Inflammatory macrophage treated with lipopolysaccharide for 4 hours (primary cell): ENCODE measurements around the gene STUM.
A peak's percentile ranks its signal among the peaks of the same experiment; 100 is the strongest.
"Not testable (repeated sequence)": the region's sequence is repeated elsewhere in the genome, so short reads cannot be mapped to it uniquely, and the experiment has no call there.

Source experiments
- DNase-seq: peaks from one replicate; pipeline ENCODE4 v3.0.0-alpha.2; 2020

Gene STUM

DNA sequence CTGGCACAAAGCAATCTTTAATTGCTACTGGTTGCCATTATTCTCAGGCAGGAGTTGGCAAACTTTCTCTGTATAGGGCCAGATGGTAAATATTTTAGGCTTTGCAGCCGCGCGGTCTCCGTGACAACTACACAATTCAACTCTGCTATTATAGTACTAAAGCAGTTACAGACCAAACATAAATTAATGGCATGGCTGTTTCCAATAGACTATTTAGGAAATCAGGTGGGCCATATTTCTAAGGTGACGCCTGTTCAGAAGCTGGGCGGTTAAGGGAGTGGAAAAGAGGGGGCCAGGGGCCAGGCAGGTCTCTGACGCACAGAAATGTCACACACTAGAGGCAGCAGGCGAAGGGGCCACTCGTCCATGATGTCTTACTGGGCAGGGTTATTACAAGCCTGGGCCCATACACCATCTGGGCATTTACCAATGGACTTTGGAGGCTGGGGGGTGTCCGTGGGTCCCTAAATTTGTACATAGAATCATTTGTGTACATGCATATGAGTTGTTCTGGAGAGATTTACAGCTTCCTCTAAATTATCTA is 80.1 kb downstream of the STUM start:
- no peak for DNase-seq

DNA sequence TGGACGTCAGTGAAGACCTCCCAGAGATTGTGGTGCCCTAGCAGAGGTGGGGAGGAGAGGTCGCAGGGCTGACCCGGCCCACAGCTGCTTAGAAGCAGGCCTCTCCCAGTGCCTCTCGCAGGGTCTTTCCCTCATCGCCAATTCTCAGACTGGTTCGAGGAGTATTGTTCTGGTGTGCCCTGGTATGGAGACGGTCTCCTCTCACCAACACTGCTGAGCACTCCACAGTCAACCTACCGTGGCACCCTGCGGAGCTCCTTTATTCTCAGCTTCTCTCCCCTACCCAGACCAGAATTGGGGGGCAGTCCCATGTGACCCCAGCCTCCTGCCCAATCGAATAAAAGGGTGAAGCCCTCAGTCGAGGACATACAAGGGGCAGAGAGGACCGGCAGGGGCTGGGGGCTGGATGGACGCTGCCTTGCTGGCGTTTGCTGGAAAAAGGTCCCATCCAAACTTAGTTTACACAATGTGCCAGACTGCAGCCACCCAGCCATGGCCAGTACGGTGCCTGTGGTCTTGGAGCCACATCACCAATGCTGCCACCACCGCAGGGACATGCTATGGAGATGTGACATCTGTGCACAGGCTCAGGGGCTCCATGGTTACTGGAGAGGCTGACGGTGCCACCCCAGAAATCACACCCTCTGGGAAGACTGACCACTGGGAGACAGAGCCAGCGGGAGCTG is 80.8 kb downstream of the STUM start:
- no peak for DNase-seq

DNA sequence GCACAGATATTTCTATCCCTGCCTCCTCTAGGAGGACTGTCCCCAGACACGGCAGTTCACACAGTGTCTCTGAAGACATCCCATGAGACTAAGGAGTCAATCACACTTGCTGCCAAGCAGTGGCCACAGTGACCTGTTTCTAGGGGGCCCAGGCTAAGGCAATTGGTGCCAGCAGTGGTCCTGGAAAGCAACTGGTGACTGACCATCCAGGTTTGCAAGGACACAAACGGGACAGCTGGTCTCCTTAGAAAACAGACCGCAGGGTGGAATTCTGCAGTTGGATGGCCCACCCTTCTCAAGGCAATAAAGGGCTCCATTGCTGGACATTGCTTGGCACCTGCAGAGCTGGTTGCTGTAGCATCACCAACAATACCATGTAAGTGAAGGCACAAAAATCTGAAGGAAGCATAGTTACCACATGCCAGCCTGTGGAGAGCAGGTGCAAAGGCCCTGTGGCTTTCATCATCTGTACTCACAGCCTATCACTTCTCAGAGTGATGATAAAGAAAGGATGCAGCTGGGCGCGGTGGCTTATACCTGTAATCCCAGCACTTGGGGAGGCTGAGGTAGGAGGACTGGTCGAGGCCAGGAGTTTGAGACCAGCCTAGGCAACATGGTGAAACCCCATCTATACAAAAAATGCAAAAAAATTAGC is 81.5 kb downstream of the STUM start:
- DNase-seq: no peak

DNA sequence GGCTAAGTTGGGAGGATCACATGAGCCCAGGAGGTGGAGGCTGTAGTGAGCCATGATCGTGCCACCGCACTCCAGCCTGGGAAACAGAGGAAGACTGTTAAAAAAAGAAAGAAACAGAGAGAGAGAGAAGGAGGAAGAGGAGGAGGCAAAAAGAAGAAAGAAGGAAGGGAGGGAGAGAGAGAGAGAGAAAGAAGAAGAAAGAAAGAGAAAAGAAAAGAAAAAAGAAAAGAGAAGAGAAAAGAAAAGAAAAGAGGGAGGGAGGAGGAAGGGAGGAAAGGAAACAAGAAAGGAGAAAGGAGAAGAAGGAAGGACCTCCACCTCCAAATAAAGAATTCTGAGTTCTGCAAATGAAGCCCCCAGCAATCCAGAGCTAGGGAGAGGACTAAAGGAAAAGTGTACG is 82.0 kb downstream of the STUM start:
- DNase-seq: no peak

DNA sequence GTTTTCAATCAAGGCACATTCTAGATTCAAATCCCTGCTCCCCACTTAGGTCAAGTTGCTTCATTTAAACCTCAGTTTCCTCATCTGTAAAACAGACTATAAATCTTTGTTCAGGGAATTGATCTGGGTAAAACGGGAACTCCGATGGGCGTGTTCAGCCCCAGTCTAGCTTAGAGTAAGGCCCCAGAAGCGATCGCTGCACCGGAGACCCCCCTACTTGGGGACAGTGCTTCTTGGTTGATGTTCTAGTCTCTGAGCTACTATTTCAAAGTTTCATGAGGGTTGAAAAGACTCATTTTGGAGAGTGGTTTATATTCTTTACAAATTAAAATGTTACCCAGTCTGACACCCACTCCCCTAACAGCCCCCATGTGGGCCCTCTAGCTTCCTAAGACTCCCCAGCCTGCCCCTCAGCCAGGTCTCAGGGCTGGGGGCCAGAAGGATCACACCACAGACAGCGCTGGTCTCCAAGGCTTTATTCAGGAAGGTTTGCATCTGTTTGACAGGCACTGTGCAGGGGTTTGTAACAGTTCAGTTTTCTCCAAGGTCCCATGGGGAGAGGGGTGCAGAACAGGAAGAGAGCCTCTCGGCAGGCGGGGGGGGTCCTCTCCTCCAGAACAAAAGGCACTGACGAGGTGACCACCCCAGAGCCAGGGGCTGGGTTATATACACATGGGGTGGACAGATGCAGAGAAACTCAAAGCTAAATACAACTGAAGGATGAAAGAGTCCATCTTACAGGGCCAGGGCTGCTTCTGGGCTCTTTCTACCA is 82.9 kb downstream of the STUM start:
- no peak for DNase-seq

GRCh38 chr1:226632169-226632879 is 83.8 kb downstream of the STUM start:
- DNase-seq: peak; percentile 39

DNA sequence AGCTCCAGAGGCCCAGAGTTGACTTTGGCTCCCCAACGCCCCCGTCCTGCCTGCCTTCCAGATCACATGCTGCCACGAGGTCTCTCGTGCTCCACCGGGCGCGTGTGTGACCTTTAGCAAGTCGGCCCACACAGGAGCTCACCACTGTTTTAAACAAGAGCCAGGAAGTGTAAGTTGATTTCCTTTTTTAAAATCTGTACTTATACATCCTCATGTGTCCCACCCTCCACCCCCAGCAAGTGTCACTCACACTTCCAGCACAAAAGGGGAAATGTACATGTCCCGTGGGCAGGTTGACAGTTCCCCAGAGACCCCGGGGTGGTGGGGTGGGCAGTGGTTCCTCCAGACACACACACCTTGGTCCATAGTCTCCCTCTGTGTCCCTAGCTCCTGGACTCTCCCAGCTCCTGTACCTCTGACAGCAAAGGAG is 84.4 kb downstream of the STUM start:
- peak; percentile 94 for DNase-seq

DNA sequence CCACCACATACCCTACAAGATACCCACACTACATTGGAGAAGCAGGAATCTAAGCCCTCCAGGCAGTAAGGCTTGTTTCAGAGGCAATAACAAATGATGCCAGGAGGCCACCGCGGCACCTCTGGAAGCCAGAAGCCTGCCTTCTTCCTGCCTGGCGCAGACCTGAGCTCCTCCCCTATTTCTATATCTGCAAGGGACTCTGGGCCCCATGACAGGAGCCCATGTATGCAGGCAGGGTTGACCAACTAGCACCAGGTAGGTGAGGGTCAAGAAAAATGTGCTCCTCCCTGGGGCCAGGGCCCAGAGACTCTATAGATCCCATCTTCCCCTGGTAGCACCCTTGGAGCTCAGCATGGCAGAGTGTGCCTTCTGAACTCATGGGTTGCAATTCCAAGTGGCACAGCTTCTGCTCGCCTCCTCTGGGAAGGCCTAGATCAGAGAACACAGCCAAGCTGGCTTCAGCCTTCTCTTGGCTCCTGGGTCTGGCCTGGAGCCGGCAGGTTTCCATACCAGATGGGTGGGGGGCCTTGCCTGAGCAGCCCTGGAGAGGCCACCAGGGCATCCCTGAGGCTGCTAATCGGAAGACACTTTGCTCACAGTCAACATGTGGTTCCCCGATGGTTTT is 85.1 kb downstream of the STUM start:
- no peak for DNase-seq

- DNase-seq: peak; percentile 67
Observed at GRCh38 chr1:226634166-226634588, 85.6 kb downstream of the STUM start.

DNA sequence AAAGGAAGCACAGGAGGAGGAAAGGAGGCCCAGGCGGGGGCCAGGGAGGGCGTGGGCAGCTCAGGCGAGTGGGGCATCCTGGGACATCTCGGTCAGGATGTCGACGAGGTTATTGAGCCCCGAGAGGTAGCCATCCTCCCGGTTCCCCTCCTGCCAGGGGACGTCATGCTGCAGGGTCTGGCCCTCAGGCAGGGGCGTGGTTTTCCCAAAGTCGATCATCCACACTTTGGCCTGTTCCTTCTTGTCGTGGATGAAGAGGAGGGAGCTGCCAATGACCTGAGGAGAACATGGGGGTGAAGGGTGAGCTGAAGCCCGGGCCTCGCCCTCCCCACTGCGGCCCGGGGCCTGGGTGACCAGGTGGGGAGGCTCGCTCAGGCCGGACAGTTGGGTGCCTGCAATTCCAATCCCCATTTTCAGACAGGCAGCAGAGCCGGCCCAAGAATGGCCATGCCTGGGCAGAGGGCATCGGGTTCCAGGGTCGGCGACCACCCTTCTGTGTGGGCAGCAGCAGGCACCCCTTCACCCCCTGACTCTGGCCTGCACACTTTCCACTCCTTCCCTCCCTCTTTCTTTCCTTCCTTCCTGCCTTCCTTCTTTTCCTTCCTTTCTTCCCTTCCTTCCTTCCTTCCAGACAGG is 86.2 kb downstream of the STUM start:
- DNase-seq: no peak

- DNase-seq: no peak
Observed at GRCh38 chr1:226635456-226635941, 86.9 kb downstream of the STUM start.

GRCh38 chr1:226636847-226637096 is 88.2 kb downstream of the STUM start:
- no peak for DNase-seq

DNA sequence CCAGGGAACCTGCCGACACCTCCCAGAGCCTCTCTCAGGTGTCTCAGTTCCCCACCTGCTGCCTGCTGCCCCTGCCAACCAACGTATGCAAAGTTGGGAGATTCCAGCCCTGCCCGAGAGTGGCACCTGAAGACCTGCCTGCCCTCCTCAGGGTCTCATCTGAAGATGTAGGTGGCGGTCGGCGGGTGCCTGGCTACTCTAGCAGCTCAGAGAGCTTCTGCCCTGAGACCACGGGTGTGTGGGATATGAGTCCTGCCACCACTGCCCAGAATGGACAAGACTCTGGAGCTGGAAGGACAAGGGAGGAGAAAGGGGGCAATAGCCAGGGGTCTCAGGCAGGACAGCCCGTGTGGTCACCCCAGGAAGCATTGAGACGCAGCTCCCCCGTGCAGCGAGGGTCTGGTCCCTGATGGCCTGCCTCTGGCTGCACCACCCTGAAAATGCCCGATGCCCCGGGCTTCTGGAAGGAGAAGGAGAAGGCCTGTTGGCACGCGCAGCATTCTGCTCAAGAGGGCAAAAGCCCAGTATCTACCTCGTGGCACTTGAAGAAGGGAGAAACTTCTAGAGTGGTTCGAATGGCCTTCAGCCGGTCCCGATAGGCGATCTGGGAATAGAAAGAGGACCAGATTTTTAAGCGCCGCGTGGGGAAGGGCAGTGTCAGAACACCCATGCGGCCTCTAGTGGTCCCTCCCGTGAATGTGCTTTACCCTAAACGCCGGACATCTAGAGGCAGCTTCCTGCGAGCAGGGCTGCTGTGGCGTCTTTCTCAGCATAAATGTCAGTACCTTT is 88.8 kb downstream of the STUM start:
- DNase-seq: no peak

GRCh38 chr1:226638001-226638601 is 89.5 kb downstream of the STUM start:
- DNase-seq: no peak

GRCh38 chr1:226638608-226639007 is 90.0 kb downstream of the STUM start:
- no peak for DNase-seq

DNA sequence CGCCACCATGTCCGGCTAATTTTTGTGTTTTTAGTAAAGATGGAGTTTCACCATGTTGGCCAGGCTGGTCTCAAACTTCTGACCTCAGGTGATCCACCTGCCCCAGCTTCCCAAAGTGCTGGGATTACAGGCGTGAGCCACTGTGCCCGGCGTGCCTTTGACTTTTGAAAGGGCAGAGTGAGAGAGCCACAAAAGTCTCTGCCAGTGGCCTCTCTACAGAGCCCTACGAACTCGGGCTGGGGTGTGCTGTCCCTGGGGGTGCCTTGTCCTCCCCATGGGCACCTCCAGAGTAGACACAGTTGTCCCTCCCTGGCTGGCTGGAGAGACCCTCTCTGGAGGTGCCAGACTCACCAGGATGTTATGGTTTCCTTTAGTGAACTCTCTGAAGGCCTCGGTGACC is 90.6 kb downstream of the STUM start:
- not testable (repeated sequence) for DNase-seq

- DNase-seq: no peak
Observed at GRCh38 chr1:226639631-226640061, 91.1 kb downstream of the STUM start.

GRCh38 chr1:226640321-226641136 is 92.0 kb downstream of the STUM start:
- no peak for DNase-seq

DNA sequence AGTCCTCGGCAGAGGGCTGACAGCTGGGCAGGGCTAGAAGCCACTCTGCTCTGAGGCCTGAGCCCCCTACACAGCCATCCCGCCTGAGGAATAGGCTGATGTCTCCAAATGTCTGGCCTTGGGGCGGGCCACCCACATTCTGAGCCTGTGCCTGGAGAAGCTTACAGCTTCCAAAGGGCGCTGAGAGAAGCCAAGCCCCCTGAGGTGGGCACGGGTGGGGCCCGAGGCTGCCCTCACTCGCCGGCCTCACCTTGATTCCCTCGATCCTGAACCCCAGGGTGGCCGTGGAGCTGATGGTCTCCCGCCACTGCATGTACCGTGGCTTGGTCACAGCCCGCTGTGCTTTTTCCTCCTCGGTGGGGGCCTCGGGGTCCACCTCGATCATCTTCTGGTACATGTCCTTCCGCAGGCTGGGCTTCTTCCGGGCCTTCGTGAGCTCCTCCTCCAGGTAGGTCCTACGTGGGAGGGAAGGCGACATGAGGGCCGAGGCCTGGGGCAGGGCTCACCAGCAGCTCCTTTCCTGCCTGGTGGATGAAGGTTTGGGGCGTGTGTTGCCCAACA is 93.2 kb downstream of the STUM start:
- DNase-seq: no peak

GRCh38 chr1:226642421-226642820 is 93.9 kb downstream of the STUM start:
- DNase-seq: no peak
